Mesendoderm (in vitro differentiated cells): ENCODE results near the gene NXPE3.

ENCODE experiments used
- DNase-seq: peaks from one replicate; pipeline ENCODE4 v3.0.0; 2013
- H2AK5ac ChIP-seq: 2 replicates; pipeline ENCODE4 v1.6.1; 2013; ENCODE audit warnings: low read length, inconsistent platforms
- H2BK120ac ChIP-seq: 2 replicates; pipeline ENCODE4 v1.6.1; 2013; ENCODE audit warnings: low read depth, mild to moderate bottlenecking, low read length, moderate library complexity, mixed read lengths
- H2BK15ac ChIP-seq: replicated peaks from 2 replicates; pipeline ENCODE4 v1.6.1; 2013; ENCODE audit warnings: low read depth, mild to moderate bottlenecking, moderate library complexity
- H2BK5ac ChIP-seq: 2 replicates; pipeline ENCODE4 v1.6.1; 2013; ENCODE audit warnings: low read length, inconsistent platforms
- H3K18ac ChIP-seq: 2 replicates; pipeline ENCODE4 v1.6.1; 2013; ENCODE audit warnings: mild to moderate bottlenecking, low read length, mixed read lengths
- H3K23ac ChIP-seq: one replicate; pipeline ENCODE4 v1.6.1; 2013; ENCODE audit warnings: low read length
- H3K27ac ChIP-seq: 2 replicates; pipeline ENCODE4 v1.5.1; 2013; ENCODE audit warnings: low read depth, mild to moderate bottlenecking, inconsistent platforms, low read length, moderate library complexity
- H3K27me3 ChIP-seq: 2 replicates; pipeline ENCODE4 v1.6.1; 2013; ENCODE audit warnings: low read length, control low read depth, mild to moderate bottlenecking, inconsistent platforms; ENCODE audit not compliant: insufficient read depth, poor library complexity
- H3K36me3 ChIP-seq: 2 replicates; pipeline ENCODE4 v1.6.1; 2013; ENCODE audit warnings: low read length, inconsistent platforms; ENCODE audit not compliant: control insufficient read depth, insufficient read depth
- H3K4ac ChIP-seq: one replicate; pipeline ENCODE4 v1.6.1; 2013; ENCODE audit warnings: low read depth, mild to moderate bottlenecking, low read length, moderate library complexity
- H3K4me1 ChIP-seq: 2 replicates; pipeline ENCODE4 v1.6.1; 2013; ENCODE audit warnings: low read depth, low read length, inconsistent platforms; ENCODE audit not compliant: control insufficient read depth
- H3K4me2 ChIP-seq: 2 replicates; pipeline ENCODE4 v1.6.1; 2013; ENCODE audit warnings: low read length
- H3K4me3 ChIP-seq: 2 replicates; pipeline ENCODE4 v1.5.1; 2013; ENCODE audit warnings: mild to moderate bottlenecking, low read length
- H3K56ac ChIP-seq: one replicate; pipeline ENCODE4 v1.6.1; 2013; ENCODE audit warnings: low read length
- H3K79me1 ChIP-seq: 2 replicates; pipeline ENCODE4 v1.6.1; 2013; ENCODE audit warnings: low read length, inconsistent platforms
- H3K79me2 ChIP-seq: 2 replicates; pipeline ENCODE4 v1.6.1; 2013; ENCODE audit warnings: mild to moderate bottlenecking, low read length; ENCODE audit not compliant: control insufficient read depth, insufficient read depth
- H3K9ac ChIP-seq: 2 replicates; pipeline ENCODE4 v1.6.1; 2013; ENCODE audit warnings: low read length, inconsistent platforms
- H4K5ac ChIP-seq: one replicate; pipeline ENCODE4 v1.6.1; 2013; ENCODE audit warnings: low read length
- H4K8ac ChIP-seq: one replicate; pipeline ENCODE4 v1.6.1; 2013; ENCODE audit warnings: low read depth, mild to moderate bottlenecking, control low read depth, low read length, moderate library complexity
- WGBS: extraction: QIAGEN DNeasy Blood & Tissue Kit; methylation state at CpG from one replicate; pipeline ENCODE4 v1.1.7; 2013; ENCODE audit warnings: low lambda C conversion rate, missing lambda C conversion rate; ENCODE audit not compliant: insufficient coverage; ENCODE audit errors: extremely low coverage; 5-methylcytosine and 5-hydroxymethylcytosine counted together

NXPE3 gene

GRCh38 chr3:101811875-101812274, 32.9 kb downstream of the NXPE3 start:
- Histone ChIP-seq H3K9ac (no peak overlapping the region), H2BK5ac (no peak overlapping the region), H3K27ac (no peak overlapping the region), H4K5ac (no peak overlapping the region), H4K8ac (no peak overlapping the region), H3K4ac (no peak overlapping the region), H3K4me1 (no peaks in the 10 kb centered on the region), H2BK120ac (no peak overlapping the region), H3K56ac (no peak overlapping the region), H3K18ac (no peak overlapping the region), H3K23ac (no peak overlapping the region), H3K4me3 (no peak overlapping the region), H3K79me2 (no peaks in the 10 kb centered on the region), H3K36me3 (no peaks in the 10 kb centered on the region), H2BK15ac (no peak overlapping the region), H3K79me1 (no peaks in the 10 kb centered on the region), H3K27me3 (no peaks in the 10 kb centered on the region), H3K4me2 (no peak overlapping the region), H2AK5ac (no peak overlapping the region)
- DNase-seq: no peak
- WGBS: no CpG with 5 or more reads among the region's 2 CpGs

GRCh38 chr3:101812895-101813294, 33.9 kb downstream of the NXPE3 start:
- no peak overlapping the region for H3K4ac ChIP-seq
- no peak overlapping the region for H3K18ac ChIP-seq
- H3K4me3 ChIP-seq: no peak overlapping the region
- no peaks in the 10 kb centered on the region for H3K27me3 ChIP-seq
- no peaks in the 10 kb centered on the region for H3K4me1 ChIP-seq
- no peaks in the 10 kb centered on the region for H3K36me3 ChIP-seq
- H3K9ac ChIP-seq: no peak overlapping the region
- no peak overlapping the region for H3K56ac ChIP-seq
- H3K79me1 ChIP-seq: no peaks in the 10 kb centered on the region
- no peak overlapping the region for H2AK5ac ChIP-seq
- H4K5ac ChIP-seq: no peak overlapping the region
- no peak overlapping the region for H2BK15ac ChIP-seq
- no peaks in the 10 kb centered on the region for H3K79me2 ChIP-seq
- DNase-seq: no peak
- H3K4me2 ChIP-seq: no peak overlapping the region
- no peak overlapping the region for H2BK5ac ChIP-seq
- H3K23ac ChIP-seq: no peak overlapping the region
- H2BK120ac ChIP-seq: no peak overlapping the region
- H3K27ac ChIP-seq: no peak overlapping the region
- no peak overlapping the region for H4K8ac ChIP-seq

DNA sequence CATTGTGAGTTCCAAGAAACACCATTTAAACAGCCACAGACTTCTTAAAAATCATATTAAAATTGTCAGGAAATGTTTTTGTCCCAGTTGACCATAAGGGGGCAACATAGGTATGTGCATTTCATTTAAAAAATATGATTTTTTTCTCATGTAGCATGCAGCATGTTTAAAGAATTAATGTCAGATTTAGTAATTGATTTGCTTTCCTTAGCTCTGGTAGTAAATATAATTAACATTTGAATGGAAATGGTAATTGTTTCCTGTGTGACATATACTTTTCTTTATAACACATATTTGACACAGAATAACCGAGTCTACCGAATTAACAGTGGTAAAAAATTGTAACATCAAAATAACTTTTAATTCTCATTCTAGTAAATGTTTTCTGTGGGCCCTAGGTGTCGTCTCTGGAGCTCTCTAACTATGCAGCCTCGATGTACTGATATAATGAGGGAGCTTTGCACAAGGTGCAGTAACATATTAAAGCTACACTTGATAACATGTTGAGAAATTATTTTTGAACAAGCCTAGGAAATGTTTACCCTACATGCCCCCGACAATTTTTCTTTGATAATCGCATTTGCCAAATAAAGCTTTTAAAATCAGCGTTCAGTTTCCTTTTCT, 34.9 kb downstream of the NXPE3 start:
- Histone ChIP-seq H3K79me2 (no peaks in the 10 kb centered on the region), H3K4me3 (no peak overlapping the region), H3K9ac (no peak overlapping the region), H2BK5ac (no peak overlapping the region), H3K36me3 (no peaks in the 10 kb centered on the region), H3K4me2 (no peak overlapping the region), H4K5ac (no peak overlapping the region), H3K4ac (no peak overlapping the region), H4K8ac (no peak overlapping the region), H2AK5ac (no peak overlapping the region), H3K79me1 (no peaks in the 10 kb centered on the region), H3K27me3 (no peaks in the 10 kb centered on the region), H3K27ac (no peak overlapping the region), H3K4me1 (no peaks in the 10 kb centered on the region), H2BK120ac (no peak overlapping the region), H2BK15ac (no peak overlapping the region), H3K23ac (no peak overlapping the region), H3K56ac (no peak overlapping the region), H3K18ac (no peak overlapping the region)
- no CpG with 5 or more reads among the region's 7 CpGs for WGBS
- no peak for DNase-seq

DNA sequence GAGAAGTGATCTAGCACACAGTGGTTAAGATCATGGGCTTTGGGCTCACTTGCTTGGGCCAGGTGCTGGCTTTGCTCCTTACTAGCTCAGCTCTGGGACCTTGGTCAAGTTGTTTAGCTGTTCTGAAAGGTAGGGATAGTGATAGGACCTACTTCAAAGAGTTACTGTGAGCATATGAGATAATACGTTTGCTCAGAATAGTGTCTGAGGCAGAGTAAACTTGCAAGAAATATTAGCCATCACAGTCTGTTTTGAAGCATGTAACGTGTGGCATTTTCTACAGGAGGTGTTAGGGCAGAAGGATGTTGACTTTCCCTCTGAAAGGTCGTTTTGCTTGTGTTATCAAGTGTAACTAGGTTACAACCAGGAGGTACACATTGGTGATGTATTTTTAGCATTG, 35.8 kb downstream of the NXPE3 start:
- Histone ChIP-seq H3K23ac (no peak overlapping the region), H3K56ac (no peak overlapping the region), H4K8ac (no peak overlapping the region), H3K4me3 (no peak overlapping the region), H2AK5ac (no peak overlapping the region), H2BK15ac (no peak overlapping the region), H2BK120ac (no peak overlapping the region), H3K36me3 (no peaks in the 10 kb centered on the region), H3K79me1 (no peaks in the 10 kb centered on the region), H3K4ac (no peak overlapping the region), H2BK5ac (no peak overlapping the region), H4K5ac (no peak overlapping the region), H3K4me2 (no peak overlapping the region), H3K18ac (no peak overlapping the region), H3K4me1 (no peaks in the 10 kb centered on the region), H3K79me2 (no peaks in the 10 kb centered on the region), H3K27me3 (no peaks in the 10 kb centered on the region), H3K9ac (no peak overlapping the region), H3K27ac (no peak overlapping the region)
- DNase-seq: no peak
- no CpG with 5 or more reads among the region's 3 CpGs for WGBS

DNA sequence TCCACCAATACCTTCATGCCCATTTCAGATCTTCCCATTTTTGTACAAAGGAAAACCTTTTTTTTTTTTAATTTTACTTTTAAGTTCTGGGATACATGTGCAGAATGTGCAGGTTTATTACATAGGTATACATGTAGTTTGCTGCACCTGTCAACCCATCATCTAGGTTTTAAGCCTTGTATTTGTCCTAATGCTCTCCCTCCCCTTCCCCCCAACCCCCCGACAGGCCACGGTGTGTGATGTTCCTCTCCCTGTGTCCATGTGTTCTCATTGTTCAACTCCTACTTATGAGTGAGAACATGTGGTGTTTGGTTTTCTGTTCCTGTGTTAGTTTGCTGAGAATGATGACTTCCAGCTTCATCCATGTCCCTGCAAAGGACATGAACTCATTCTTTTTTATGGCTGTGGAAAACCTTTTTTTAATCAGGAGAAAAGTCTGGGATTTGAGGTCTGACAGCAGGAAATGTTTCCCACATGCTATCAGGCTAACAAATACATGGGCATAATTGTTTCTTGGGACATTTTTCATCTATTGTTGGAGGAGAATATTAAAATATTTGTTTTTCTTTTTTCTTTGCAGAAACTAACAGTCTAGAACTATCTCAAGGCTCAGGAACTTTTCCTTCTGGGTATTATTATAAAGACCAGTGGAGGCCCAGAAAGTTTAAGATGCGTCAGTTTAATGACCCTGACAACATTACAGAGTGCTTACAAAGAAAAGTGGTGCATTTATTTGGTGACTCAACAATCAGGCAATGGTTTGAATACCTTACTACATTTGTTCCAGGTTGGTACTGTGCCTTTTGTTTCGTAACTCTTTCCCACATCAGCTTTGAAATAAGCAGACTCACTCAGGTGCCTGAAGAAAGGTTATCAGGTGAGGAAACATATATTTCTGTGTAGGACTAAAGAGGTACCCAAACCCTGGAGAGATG, 37.5 kb downstream of the NXPE3 start:
- no peaks in the 10 kb centered on the region for H3K27me3 ChIP-seq
- DNase-seq: no peak
- H3K79me1 ChIP-seq: no peaks in the 10 kb centered on the region
- H3K36me3 ChIP-seq: no peaks in the 10 kb centered on the region
- H4K5ac ChIP-seq: no peak overlapping the region
- H3K27ac ChIP-seq: no peak overlapping the region
- no CpG with 5 or more reads among the region's 4 CpGs for WGBS
- no peak overlapping the region for H2BK15ac ChIP-seq
- H3K23ac ChIP-seq: no peak overlapping the region
- no peak overlapping the region for H3K18ac ChIP-seq
- H2BK120ac ChIP-seq: no peak overlapping the region
- no peaks in the 10 kb centered on the region for H3K79me2 ChIP-seq
- H3K56ac ChIP-seq: no peak overlapping the region
- H3K9ac ChIP-seq: no peak overlapping the region
- H3K4me2 ChIP-seq: no peak overlapping the region
- H2AK5ac ChIP-seq: no peak overlapping the region
- H2BK5ac ChIP-seq: no peak overlapping the region
- no peaks in the 10 kb centered on the region for H3K4me1 ChIP-seq
- no peak overlapping the region for H4K8ac ChIP-seq
- no peak overlapping the region for H3K4ac ChIP-seq
- H3K4me3 ChIP-seq: no peak overlapping the region
